Loucy (cell line): ENCODE results near the gene TCP1.

ENCODE experiments used
- CTCF ChIP-seq: fragments of 200-600 bp; sonication (generic); conservative IDR thresholded peaks from 2 replicates; pipeline ENCODE4 v1.5.1; 2014; ENCODE audit warnings: mild to moderate bottlenecking, antibody characterized with exemption, low read length
- EZH2phosphoT487 ChIP-seq: fragments of 200-600 bp; IDR thresholded peaks from 2 replicates; pipeline ENCODE4 v1.6.1; 2018; ENCODE audit warnings: antibody characterized with exemption, mild to moderate bottlenecking, moderate library complexity, borderline replicate concordance

GRCh38 chr6:159728531-159728964 is 60.9 kb downstream of the TCP1 start:
- TF ChIP-seq CTCF (no peak), EZH2phosphoT487 (no peak)
